Measurements from ENCODE around the gene FLVCR2.

GRCh38 chr14:75577090-75577489 lies 1.3 kb upstream of the FLVCR2 start:
- TF ChIP-seq CTCF (IDR thresholded peaks at IDR 0.05) (no peak), POLR2A (IDR thresholded peaks at IDR 0.05) (no peak)
